ENCODE data around the gene STRN4. TPM values are rescaled to one million over a fixed set of nuclear protein-coding genes. Genes with fewer than 3 reads are reported as not detected.

STRN4 gene
- total and polyA plus RNA-seq, 9 of the 15 experiments (the other 6 are each of a cell fraction or from before 2014, with no cell fraction given): 0.62 to 83.7 (median 36.9) TPM

DNA sequence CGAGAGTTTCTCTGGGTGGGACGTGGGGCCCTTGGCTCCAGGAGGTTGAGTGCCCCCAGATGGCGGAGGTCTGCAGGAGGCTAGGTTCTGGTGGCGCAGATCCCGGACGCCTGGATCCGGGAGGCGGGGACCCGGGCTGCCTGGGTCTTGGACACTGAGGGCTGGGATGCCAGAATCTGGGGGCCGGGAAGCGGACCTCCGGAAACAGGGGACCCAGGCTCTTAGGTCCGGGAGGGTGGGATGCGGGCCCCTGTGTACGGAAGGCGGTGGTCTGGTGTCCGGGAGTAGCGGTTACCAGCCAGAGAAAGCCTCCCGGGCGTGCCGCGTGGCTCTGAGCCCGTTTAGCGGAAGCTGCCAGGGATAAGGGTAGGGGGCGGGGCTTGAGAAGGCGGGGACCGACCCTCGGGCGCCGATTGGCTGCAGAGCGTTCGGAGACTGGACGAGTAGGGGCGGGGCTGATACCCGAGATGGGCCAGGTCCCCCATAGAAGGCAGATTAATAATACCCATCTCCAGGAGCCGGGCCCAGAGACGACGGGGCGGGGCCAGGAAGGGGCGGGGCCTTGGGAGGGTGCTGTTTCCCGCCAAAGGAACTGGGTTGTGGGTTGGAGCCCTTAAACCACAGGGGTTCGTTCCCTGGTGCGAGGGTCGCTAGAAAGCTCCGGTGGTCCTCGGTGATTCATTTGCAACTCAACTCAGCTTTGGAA, 42.2 kb upstream of the STRN4 start, which contains the start of gene SLC1A5 (continued):
- TF ChIP-seq, protein P1, sequence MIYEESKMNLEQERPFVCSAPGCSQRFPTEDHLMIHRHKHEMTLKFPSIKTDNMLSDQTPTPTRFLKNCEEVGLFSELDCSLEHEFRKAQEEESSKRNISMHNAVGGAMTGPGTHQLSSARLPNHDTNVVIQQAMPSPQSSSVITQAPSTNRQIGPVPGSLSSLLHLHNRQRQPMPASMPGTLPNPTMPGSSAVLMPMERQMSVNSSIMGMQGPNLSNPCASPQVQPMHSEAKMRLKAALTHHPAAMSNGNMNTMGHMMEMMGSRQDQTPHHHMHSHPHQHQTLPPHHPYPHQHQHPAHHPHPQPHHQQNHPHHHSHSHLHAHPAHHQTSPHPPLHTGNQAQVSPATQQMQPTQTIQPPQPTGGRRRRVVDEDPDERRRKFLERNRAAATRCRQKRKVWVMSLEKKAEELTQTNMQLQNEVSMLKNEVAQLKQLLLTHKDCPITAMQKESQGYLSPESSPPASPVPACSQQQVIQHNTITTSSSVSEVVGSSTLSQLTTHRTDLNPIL (CRISPR knock-in tag; IDR thresholded peaks at IDR 0.05): no peak
- TF ChIP-seq, protein P2, sequence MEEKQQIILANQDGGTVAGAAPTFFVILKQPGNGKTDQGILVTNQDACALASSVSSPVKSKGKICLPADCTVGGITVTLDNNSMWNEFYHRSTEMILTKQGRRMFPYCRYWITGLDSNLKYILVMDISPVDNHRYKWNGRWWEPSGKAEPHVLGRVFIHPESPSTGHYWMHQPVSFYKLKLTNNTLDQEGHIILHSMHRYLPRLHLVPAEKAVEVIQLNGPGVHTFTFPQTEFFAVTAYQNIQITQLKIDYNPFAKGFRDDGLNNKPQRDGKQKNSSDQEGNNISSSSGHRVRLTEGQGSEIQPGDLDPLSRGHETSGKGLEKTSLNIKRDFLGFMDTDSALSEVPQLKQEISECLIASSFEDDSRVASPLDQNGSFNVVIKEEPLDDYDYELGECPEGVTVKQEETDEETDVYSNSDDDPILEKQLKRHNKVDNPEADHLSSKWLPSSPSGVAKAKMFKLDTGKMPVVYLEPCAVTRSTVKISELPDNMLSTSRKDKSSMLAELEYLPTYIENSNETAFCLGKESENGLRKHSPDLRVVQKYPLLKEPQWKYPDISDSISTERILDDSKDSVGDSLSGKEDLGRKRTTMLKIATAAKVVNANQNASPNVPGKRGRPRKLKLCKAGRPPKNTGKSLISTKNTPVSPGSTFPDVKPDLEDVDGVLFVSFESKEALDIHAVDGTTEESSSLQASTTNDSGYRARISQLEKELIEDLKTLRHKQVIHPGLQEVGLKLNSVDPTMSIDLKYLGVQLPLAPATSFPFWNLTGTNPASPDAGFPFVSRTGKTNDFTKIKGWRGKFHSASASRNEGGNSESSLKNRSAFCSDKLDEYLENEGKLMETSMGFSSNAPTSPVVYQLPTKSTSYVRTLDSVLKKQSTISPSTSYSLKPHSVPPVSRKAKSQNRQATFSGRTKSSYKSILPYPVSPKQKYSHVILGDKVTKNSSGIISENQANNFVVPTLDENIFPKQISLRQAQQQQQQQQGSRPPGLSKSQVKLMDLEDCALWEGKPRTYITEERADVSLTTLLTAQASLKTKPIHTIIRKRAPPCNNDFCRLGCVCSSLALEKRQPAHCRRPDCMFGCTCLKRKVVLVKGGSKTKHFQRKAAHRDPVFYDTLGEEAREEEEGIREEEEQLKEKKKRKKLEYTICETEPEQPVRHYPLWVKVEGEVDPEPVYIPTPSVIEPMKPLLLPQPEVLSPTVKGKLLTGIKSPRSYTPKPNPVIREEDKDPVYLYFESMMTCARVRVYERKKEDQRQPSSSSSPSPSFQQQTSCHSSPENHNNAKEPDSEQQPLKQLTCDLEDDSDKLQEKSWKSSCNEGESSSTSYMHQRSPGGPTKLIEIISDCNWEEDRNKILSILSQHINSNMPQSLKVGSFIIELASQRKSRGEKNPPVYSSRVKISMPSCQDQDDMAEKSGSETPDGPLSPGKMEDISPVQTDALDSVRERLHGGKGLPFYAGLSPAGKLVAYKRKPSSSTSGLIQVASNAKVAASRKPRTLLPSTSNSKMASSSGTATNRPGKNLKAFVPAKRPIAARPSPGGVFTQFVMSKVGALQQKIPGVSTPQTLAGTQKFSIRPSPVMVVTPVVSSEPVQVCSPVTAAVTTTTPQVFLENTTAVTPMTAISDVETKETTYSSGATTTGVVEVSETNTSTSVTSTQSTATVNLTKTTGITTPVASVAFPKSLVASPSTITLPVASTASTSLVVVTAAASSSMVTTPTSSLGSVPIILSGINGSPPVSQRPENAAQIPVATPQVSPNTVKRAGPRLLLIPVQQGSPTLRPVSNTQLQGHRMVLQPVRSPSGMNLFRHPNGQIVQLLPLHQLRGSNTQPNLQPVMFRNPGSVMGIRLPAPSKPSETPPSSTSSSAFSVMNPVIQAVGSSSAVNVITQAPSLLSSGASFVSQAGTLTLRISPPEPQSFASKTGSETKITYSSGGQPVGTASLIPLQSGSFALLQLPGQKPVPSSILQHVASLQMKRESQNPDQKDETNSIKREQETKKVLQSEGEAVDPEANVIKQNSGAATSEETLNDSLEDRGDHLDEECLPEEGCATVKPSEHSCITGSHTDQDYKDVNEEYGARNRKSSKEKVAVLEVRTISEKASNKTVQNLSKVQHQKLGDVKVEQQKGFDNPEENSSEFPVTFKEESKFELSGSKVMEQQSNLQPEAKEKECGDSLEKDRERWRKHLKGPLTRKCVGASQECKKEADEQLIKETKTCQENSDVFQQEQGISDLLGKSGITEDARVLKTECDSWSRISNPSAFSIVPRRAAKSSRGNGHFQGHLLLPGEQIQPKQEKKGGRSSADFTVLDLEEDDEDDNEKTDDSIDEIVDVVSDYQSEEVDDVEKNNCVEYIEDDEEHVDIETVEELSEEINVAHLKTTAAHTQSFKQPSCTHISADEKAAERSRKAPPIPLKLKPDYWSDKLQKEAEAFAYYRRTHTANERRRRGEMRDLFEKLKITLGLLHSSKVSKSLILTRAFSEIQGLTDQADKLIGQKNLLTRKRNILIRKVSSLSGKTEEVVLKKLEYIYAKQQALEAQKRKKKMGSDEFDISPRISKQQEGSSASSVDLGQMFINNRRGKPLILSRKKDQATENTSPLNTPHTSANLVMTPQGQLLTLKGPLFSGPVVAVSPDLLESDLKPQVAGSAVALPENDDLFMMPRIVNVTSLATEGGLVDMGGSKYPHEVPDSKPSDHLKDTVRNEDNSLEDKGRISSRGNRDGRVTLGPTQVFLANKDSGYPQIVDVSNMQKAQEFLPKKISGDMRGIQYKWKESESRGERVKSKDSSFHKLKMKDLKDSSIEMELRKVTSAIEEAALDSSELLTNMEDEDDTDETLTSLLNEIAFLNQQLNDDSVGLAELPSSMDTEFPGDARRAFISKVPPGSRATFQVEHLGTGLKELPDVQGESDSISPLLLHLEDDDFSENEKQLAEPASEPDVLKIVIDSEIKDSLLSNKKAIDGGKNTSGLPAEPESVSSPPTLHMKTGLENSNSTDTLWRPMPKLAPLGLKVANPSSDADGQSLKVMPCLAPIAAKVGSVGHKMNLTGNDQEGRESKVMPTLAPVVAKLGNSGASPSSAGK (IDR thresholded peaks at IDR 0.05): peak; percentile 97
- TF ChIP-seq CREB1 (IDR thresholded peaks at IDR 0.05) (0 out of 2 replicates have a peak, but pooled peaks have one; percentile 28), CREB1 (CRISPR knock-in tag; IDR thresholded peaks at IDR 0.05) (peak; percentile 52; the same call in 1 of the 2 replicates), FOXP1 (CRISPR knock-in tag; IDR thresholded peaks at IDR 0.05) (no peak; the same call in 1 of the 2 replicates), RBBP5 (IDR thresholded peaks at IDR 0.05; ENCODE audit: borderline replicate concordance, insufficient read depth, low read length, poor library complexity, severe bottlenecking) (no peak), GTF2A2 (tag; IDR thresholded peaks at IDR 0.05) (no peak; the same call in 1 of the 2 replicates), SRSF3 (IDR thresholded peaks at IDR 0.05; ENCODE audit: insufficient read depth, low read length) (0 out of 2 replicates have a peak, but pooled peaks have one; percentile 2)
- TF ChIP-seq, protein P3, sequence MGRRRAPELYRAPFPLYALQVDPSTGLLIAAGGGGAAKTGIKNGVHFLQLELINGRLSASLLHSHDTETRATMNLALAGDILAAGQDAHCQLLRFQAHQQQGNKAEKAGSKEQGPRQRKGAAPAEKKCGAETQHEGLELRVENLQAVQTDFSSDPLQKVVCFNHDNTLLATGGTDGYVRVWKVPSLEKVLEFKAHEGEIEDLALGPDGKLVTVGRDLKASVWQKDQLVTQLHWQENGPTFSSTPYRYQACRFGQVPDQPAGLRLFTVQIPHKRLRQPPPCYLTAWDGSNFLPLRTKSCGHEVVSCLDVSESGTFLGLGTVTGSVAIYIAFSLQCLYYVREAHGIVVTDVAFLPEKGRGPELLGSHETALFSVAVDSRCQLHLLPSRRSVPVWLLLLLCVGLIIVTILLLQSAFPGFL (CRISPR knock-in tag; IDR thresholded peaks at IDR 0.05): no peak
